Measurements from ENCODE around the gene TTC21B. TPM values are rescaled to one million over a fixed set of nuclear protein-coding genes. Genes with fewer than 3 reads are reported as not detected.

Gene TTC21B
- total RNA-seq, 1 experiment from 2014 or later: 20.8 TPM

DNA sequence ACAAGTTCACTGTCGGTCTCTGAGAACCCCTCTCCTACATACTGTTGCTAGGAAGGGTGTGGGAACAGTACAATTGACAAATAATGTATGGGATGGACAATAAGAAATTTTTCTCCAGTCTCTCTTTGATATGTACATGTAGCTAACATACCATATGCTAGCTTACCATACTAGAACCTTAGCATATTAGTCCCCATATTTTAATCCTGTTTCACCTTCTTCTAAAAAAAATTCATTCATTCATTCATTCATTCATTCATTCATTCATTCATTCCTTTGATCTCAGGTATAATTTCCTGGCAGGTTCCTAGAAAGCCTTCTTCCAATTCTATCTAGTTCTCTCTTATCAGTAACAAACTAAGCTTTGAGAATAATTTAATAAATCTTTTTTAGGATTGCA lies 62.2 kb downstream of the TTC21B start:
- Mint-ChIP-seq H3K4me1 (no peaks in the 10 kb centered on the region), H3K4me3 (no peak overlapping the region), H3K9me3 (no peaks in the 10 kb centered on the region), H3K27ac (no peak overlapping the region), H3K36me3 (peaks cover 5% of the 10 kb centered on the region), H3K27me3 (ENCODE audit: low read depth) (no peaks in the 10 kb centered on the region)
- TF ChIP-seq, protein P1, sequence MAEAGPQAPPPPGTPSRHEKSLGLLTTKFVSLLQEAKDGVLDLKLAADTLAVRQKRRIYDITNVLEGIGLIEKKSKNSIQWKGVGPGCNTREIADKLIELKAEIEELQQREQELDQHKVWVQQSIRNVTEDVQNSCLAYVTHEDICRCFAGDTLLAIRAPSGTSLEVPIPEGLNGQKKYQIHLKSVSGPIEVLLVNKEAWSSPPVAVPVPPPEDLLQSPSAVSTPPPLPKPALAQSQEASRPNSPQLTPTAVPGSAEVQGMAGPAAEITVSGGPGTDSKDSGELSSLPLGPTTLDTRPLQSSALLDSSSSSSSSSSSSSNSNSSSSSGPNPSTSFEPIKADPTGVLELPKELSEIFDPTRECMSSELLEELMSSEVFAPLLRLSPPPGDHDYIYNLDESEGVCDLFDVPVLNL (CRISPR knock-in tag; IDR thresholded peaks at IDR 0.05; ENCODE audit: borderline replicate concordance, low read depth): no peak
- TF ChIP-seq ZNF263 (CRISPR knock-in tag; IDR thresholded peaks at IDR 0.05; ENCODE audit: low read depth): no peak
- no peak for TF ChIP-seq EMX1 (CRISPR knock-in tag; IDR thresholded peaks at IDR 0.05)
- no peak for TF ChIP-seq NFE2L1 (CRISPR knock-in tag; IDR thresholded peaks at IDR 0.05)
- TF ChIP-seq, protein P2, sequence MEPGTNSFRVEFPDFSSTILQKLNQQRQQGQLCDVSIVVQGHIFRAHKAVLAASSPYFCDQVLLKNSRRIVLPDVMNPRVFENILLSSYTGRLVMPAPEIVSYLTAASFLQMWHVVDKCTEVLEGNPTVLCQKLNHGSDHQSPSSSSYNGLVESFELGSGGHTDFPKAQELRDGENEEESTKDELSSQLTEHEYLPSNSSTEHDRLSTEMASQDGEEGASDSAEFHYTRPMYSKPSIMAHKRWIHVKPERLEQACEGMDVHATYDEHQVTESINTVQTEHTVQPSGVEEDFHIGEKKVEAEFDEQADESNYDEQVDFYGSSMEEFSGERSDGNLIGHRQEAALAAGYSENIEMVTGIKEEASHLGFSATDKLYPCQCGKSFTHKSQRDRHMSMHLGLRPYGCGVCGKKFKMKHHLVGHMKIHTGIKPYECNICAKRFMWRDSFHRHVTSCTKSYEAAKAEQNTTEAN (CRISPR knock-in tag; IDR thresholded peaks at IDR 0.05): no peak
- no peak for TF ChIP-seq TCF7 (CRISPR knock-in tag; IDR thresholded peaks at IDR 0.05; ENCODE audit: low read depth)
- no peak for TF ChIP-seq MYBL2 (CRISPR knock-in tag; IDR thresholded peaks at IDR 0.05)
- TF ChIP-seq, protein P3, sequence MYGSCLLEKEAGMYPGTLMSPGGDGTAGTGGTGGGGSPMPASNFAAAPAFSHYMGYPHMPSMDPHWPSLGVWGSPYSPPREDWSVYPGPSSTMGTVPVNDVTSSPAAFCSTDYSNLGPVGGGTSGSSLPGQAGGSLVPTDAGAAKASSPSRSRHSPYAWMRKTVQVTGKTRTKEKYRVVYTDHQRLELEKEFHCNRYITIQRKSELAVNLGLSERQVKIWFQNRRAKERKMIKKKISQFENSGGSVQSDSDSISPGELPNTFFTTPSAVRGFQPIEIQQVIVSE (CRISPR knock-in tag; IDR thresholded peaks at IDR 0.05; ENCODE audit: borderline replicate concordance): no peak
- no peak for TF ChIP-seq ESRRA (CRISPR knock-in tag; IDR thresholded peaks at IDR 0.05; ENCODE audit: borderline replicate concordance)
- ChIA-PET POLR2A (no interaction called here), CTCF (interaction anchor here (1.3 kb wide), 1 partner anchor 17 kb away, joined by 5 read pairs; no protein-coding TSS in a partner anchor)
- ATAC-seq (no peak), DNase-seq (ENCODE audit: low spot score) (no peak)

DNA sequence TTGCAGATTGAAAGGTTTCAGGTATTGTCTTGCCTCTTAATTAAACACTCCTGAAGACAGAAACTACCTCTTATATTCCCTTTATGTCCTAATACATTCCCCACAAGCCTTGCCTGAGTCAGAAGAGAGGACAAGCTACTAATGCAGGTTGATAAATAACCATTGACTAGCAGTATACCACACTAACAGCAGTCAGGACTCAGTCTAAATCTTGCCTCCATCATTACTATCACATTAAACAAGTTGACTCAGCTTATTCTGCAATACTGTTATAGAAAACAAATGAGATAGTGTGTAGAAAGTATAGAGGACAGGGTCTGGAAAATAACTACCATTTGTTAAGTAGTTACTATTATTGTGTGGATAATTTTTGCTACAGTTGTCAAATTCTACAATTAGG lies 63.8 kb downstream of the TTC21B start:
- H3K9me3 Mint-ChIP-seq: no peaks in the 10 kb centered on the region
- TF ChIP-seq ZNF219 (CRISPR knock-in tag; IDR thresholded peaks at IDR 0.05; ENCODE audit: borderline replicate concordance): no peak
- no peak for TF ChIP-seq ZNF317 (CRISPR knock-in tag; IDR thresholded peaks at IDR 0.05; ENCODE audit: borderline replicate concordance, low read depth)
- TF ChIP-seq TEAD1 (CRISPR knock-in tag; IDR thresholded peaks at IDR 0.05): no peak
- TF ChIP-seq, protein P4, sequence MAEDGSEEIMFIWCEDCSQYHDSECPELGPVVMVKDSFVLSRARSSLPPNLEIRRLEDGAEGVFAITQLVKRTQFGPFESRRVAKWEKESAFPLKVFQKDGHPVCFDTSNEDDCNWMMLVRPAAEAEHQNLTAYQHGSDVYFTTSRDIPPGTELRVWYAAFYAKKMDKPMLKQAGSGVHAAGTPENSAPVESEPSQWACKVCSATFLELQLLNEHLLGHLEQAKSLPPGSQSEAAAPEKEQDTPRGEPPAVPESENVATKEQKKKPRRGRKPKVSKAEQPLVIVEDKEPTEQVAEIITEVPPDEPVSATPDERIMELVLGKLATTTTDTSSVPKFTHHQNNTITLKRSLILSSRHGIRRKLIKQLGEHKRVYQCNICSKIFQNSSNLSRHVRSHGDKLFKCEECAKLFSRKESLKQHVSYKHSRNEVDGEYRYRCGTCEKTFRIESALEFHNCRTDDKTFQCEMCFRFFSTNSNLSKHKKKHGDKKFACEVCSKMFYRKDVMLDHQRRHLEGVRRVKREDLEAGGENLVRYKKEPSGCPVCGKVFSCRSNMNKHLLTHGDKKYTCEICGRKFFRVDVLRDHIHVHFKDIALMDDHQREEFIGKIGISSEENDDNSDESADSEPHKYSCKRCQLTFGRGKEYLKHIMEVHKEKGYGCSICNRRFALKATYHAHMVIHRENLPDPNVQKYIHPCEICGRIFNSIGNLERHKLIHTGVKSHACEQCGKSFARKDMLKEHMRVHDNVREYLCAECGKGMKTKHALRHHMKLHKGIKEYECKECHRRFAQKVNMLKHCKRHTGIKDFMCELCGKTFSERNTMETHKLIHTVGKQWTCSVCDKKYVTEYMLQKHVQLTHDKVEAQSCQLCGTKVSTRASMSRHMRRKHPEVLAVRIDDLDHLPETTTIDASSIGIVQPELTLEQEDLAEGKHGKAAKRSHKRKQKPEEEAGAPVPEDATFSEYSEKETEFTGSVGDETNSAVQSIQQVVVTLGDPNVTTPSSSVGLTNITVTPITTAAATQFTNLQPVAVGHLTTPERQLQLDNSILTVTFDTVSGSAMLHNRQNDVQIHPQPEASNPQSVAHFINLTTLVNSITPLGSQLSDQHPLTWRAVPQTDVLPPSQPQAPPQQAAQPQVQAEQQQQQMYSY (CRISPR knock-in tag; IDR thresholded peaks at IDR 0.05): no peak
- TF ChIP-seq NFYB (CRISPR knock-in tag; conservative IDR thresholded peaks at IDR 0.05; ENCODE audit: low read depth): no peak
- TF ChIP-seq, protein P5, sequence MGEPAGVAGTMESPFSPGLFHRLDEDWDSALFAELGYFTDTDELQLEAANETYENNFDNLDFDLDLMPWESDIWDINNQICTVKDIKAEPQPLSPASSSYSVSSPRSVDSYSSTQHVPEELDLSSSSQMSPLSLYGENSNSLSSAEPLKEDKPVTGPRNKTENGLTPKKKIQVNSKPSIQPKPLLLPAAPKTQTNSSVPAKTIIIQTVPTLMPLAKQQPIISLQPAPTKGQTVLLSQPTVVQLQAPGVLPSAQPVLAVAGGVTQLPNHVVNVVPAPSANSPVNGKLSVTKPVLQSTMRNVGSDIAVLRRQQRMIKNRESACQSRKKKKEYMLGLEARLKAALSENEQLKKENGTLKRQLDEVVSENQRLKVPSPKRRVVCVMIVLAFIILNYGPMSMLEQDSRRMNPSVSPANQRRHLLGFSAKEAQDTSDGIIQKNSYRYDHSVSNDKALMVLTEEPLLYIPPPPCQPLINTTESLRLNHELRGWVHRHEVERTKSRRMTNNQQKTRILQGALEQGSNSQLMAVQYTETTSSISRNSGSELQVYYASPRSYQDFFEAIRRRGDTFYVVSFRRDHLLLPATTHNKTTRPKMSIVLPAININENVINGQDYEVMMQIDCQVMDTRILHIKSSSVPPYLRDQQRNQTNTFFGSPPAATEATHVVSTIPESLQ (CRISPR knock-in tag; IDR thresholded peaks at IDR 0.05): no peak
- TF ChIP-seq, protein P6, sequence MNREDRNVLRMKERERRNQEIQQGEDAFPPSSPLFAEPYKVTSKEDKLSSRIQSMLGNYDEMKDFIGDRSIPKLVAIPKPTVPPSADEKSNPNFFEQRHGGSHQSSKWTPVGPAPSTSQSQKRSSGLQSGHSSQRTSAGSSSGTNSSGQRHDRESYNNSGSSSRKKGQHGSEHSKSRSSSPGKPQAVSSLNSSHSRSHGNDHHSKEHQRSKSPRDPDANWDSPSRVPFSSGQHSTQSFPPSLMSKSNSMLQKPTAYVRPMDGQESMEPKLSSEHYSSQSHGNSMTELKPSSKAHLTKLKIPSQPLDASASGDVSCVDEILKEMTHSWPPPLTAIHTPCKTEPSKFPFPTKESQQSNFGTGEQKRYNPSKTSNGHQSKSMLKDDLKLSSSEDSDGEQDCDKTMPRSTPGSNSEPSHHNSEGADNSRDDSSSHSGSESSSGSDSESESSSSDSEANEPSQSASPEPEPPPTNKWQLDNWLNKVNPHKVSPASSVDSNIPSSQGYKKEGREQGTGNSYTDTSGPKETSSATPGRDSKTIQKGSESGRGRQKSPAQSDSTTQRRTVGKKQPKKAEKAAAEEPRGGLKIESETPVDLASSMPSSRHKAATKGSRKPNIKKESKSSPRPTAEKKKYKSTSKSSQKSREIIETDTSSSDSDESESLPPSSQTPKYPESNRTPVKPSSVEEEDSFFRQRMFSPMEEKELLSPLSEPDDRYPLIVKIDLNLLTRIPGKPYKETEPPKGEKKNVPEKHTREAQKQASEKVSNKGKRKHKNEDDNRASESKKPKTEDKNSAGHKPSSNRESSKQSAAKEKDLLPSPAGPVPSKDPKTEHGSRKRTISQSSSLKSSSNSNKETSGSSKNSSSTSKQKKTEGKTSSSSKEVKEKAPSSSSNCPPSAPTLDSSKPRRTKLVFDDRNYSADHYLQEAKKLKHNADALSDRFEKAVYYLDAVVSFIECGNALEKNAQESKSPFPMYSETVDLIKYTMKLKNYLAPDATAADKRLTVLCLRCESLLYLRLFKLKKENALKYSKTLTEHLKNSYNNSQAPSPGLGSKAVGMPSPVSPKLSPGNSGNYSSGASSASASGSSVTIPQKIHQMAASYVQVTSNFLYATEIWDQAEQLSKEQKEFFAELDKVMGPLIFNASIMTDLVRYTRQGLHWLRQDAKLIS (CRISPR knock-in tag; IDR thresholded peaks at IDR 0.05; ENCODE audit: borderline replicate concordance): no peak
- no peak for TF ChIP-seq NR2C2 (CRISPR knock-in tag; IDR thresholded peaks at IDR 0.05)
- TF ChIP-seq, protein P7, sequence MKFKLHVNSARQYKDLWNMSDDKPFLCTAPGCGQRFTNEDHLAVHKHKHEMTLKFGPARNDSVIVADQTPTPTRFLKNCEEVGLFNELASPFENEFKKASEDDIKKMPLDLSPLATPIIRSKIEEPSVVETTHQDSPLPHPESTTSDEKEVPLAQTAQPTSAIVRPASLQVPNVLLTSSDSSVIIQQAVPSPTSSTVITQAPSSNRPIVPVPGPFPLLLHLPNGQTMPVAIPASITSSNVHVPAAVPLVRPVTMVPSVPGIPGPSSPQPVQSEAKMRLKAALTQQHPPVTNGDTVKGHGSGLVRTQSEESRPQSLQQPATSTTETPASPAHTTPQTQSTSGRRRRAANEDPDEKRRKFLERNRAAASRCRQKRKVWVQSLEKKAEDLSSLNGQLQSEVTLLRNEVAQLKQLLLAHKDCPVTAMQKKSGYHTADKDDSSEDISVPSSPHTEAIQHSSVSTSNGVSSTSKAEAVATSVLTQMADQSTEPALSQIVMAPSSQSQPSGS (CRISPR knock-in tag; IDR thresholded peaks at IDR 0.05; ENCODE audit: borderline replicate concordance, low read depth): no peak
- TF ChIP-seq GRHL2 (CRISPR knock-in tag; IDR thresholded peaks at IDR 0.05; ENCODE audit: insufficient replicate concordance, severe bottlenecking): no peak
- TF ChIP-seq JAZF1 (CRISPR knock-in tag; IDR thresholded peaks at IDR 0.05): no peak
- TF ChIP-seq ZBTB21 (CRISPR knock-in tag; IDR thresholded peaks at IDR 0.05; ENCODE audit: borderline replicate concordance): no peak

More for the DNA sequence above, 63.8 kb downstream of the TTC21B start:
- ChIA-PET CTCF (interaction anchor here (0.6 to 1.3 kb wide), 2 partner anchors 15 to 596 kb away, joined by 3 to 5 read pairs; no protein-coding TSS in a partner anchor), POLR2A (no interaction called here)
- no peak for ATAC-seq
- Mint-ChIP-seq H3K4me1 (no peaks in the 10 kb centered on the region), H3K4me3 (no peak overlapping the region), H3K27me3 (ENCODE audit: low read depth) (no peaks in the 10 kb centered on the region), H3K36me3 (peaks cover 4% of the 10 kb centered on the region), H3K27ac (peak overlapping the region; percentile 30; the same call in 1 of the 2 replicates)
- no peak for DNase-seq (ENCODE audit: low spot score)
